Measurements from ENCODE around the gene CIRBP.
A peak's percentile ranks its signal among the peaks of the same experiment; 100 is the strongest.

CIRBP gene

DNA sequence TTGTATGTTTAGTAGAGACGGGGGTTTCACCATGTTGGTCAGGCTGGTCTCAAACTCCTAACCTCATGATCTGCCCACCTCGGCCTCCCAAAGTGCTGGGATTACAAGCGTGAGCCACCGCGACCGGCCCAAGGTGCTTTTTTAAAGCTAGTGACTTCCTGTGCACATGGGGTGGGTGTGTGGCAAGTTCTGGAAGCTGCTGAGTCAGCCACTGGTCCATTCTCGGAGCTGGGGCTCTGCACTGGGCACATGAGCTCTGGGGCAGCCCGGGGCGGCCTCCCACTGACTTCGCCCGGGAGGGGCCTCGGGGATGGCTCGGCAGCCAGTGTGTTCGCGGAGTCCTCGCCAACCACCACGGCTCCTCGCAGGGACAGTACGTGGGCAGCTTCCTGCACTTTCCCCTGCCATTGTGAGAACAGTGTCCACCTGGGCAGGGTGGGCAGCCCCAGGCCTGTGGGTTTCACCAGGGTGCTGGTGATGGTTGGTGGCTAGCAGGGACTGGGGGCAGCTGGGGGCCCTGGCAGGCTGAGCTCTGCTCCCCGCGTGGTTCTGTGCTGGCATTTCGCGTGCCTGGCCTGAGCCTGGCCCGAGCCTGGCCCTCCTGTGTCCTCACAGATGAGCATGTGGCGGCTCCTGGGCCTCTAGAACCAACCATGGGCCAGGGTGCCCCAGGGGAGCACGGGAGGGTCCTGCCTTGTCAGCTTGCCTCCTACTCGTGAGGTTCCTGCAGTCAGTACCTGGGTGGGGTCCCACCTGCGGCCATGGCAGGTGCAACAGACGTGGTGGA, 43.5 kb upstream of the CIRBP start:
- TF ChIP-seq TAF1 (IDR thresholded peaks at IDR 0.05; ENCODE audit: borderline replicate concordance, insufficient read depth, low read length) = no peak
- no peak for TF ChIP-seq SIN3A (IDR thresholded peaks at IDR 0.05; ENCODE audit: borderline replicate concordance, insufficient read depth, low read length)
- no peak for TF ChIP-seq FOXP2 (optimal IDR thresholded peaks at IDR 0.05; ENCODE audit: borderline replicate concordance, extremely low read depth, extremely low read length, insufficient read depth)
- TF ChIP-seq POLR2AphosphoS5 (IDR thresholded peaks at IDR 0.05; ENCODE audit: low read depth, low read length) = no peak
- TF ChIP-seq, protein P1, sequence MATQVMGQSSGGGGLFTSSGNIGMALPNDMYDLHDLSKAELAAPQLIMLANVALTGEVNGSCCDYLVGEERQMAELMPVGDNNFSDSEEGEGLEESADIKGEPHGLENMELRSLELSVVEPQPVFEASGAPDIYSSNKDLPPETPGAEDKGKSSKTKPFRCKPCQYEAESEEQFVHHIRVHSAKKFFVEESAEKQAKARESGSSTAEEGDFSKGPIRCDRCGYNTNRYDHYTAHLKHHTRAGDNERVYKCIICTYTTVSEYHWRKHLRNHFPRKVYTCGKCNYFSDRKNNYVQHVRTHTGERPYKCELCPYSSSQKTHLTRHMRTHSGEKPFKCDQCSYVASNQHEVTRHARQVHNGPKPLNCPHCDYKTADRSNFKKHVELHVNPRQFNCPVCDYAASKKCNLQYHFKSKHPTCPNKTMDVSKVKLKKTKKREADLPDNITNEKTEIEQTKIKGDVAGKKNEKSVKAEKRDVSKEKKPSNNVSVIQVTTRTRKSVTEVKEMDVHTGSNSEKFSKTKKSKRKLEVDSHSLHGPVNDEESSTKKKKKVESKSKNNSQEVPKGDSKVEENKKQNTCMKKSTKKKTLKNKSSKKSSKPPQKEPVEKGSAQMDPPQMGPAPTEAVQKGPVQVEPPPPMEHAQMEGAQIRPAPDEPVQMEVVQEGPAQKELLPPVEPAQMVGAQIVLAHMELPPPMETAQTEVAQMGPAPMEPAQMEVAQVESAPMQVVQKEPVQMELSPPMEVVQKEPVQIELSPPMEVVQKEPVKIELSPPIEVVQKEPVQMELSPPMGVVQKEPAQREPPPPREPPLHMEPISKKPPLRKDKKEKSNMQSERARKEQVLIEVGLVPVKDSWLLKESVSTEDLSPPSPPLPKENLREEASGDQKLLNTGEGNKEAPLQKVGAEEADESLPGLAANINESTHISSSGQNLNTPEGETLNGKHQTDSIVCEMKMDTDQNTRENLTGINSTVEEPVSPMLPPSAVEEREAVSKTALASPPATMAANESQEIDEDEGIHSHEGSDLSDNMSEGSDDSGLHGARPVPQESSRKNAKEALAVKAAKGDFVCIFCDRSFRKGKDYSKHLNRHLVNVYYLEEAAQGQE (IDR thresholded peaks at IDR 0.05; ENCODE audit: insufficient read depth in 1 of 2, low read depth in 2 of 2, low read length in 2 of 2) = no peak

DNA sequence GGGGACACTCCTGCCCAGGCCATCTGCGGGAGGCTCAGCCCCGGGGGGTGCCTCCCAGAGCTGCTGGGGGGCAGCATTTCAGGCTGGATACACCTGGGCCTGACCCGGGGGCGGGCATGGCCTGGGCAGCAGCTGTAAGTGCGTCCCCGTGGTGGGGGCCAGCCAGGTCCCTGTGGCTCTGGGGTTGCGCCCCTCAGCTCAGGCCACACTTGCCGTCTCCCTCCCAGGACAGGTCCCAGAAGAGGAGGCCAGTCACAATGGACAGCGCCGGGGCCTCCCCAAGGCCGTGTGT, 43.0 kb upstream of the CIRBP start:
- TF ChIP-seq POLR2AphosphoS5 (IDR thresholded peaks at IDR 0.05; ENCODE audit: low read depth, low read length) (no peak), SIN3A (IDR thresholded peaks at IDR 0.05; ENCODE audit: borderline replicate concordance, insufficient read depth, low read length) (no peak), FOXP2 (optimal IDR thresholded peaks at IDR 0.05; ENCODE audit: borderline replicate concordance, extremely low read depth, extremely low read length, insufficient read depth) (no peak), TAF1 (IDR thresholded peaks at IDR 0.05; ENCODE audit: borderline replicate concordance, insufficient read depth, low read length) (no peak)
- TF ChIP-seq, protein P1 (IDR thresholded peaks at IDR 0.05; ENCODE audit: insufficient read depth in 1 of 2, low read depth in 2 of 2, low read length in 2 of 2) = no peak

DNA sequence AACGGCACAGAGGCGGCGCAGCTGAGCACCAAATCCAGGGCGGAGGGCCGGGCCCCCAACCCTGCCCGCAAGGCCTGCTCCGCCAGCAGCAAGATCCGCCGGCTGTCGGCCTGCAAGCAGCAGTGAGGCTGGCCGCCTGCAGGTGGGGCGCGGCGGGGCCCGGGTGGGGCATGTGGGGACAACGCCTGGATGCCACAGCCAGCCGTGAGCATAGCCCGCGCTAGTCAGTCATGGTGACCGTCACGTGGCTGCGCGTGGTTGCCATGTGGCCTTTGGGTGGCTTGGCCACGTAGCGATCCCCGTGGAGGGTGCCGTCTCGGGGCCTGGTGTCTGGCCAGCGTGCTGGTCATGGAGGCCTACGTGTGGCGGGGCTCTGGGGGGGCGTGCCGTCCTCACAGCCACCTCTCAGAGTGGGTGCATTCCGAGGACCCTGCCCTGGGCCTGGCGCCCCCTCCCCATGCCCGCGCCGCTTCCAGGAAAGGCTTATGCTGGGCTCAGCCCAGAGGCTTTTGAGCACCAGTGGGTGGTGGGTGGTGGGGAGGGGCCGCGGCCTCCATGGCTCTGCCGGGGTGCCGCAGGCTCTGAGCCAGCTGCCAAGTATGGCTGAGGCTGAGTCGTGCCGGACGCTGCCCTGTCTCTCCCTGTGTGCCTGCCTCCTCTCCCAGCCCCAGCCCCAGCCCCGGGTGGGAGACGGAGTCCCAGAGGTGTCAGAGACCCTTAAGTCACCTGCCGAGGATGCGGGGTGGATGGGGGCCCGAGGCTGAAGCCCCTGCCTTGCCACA, 42.4 kb upstream of the CIRBP start:
- TF ChIP-seq POLR2AphosphoS5 (IDR thresholded peaks at IDR 0.05; ENCODE audit: low read depth, low read length) = peak; percentile 58
- TF ChIP-seq SIN3A (IDR thresholded peaks at IDR 0.05; ENCODE audit: borderline replicate concordance, insufficient read depth, low read length) = no peak

DNA sequence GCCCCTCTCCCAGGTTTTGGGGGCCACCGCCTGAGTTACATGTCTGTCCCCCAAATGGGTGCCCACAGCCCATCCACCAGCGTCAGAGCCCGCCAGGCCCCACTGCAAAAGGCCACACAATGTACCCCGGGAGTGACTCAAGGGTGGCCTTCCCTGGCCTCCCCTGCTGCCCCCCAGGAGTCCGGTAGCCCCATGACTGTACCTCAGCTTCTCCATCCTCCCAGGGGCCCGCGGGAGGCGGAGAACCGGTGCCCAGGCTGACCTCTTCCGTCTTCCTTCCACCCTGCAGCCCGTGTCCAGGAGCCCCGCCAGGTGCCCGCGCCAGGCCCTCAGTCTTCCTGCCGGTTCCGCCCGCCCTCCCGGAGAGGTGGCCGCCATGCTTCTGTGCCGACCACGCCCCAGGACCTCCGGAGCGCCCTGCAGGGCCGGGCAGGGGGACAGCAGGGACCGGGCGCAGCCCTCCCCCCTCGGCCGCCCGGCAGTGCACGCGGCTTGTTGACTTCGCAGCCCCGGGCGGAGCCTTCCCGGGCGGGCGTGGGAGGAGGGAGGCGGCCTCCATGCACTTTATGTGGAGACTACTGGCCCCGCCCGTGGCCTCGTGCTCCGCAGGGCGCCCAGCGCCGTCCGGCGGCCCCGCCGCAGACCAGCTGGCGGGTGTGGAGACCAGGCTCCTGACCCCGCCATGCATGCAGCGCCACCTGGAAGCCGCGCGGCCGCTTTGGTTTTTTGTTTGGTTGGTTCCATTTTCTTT, 41.7 kb upstream of the CIRBP start:
- TF ChIP-seq, protein P1 (IDR thresholded peaks at IDR 0.05; ENCODE audit: insufficient read depth in 1 of 2, low read depth in 2 of 2, low read length in 2 of 2) = no peak
- TF ChIP-seq FOXP2 (optimal IDR thresholded peaks at IDR 0.05; ENCODE audit: borderline replicate concordance, extremely low read depth, extremely low read length, insufficient read depth) = peak; percentile 95
- TF ChIP-seq SIN3A (IDR thresholded peaks at IDR 0.05; ENCODE audit: borderline replicate concordance, insufficient read depth, low read length) = no peak
- TF ChIP-seq TAF1 (IDR thresholded peaks at IDR 0.05; ENCODE audit: borderline replicate concordance, insufficient read depth, low read length) = no peak
- peak; percentile 49; the same call in 1 of the 2 replicates for TF ChIP-seq POLR2AphosphoS5 (IDR thresholded peaks at IDR 0.05; ENCODE audit: low read depth, low read length)

DNA sequence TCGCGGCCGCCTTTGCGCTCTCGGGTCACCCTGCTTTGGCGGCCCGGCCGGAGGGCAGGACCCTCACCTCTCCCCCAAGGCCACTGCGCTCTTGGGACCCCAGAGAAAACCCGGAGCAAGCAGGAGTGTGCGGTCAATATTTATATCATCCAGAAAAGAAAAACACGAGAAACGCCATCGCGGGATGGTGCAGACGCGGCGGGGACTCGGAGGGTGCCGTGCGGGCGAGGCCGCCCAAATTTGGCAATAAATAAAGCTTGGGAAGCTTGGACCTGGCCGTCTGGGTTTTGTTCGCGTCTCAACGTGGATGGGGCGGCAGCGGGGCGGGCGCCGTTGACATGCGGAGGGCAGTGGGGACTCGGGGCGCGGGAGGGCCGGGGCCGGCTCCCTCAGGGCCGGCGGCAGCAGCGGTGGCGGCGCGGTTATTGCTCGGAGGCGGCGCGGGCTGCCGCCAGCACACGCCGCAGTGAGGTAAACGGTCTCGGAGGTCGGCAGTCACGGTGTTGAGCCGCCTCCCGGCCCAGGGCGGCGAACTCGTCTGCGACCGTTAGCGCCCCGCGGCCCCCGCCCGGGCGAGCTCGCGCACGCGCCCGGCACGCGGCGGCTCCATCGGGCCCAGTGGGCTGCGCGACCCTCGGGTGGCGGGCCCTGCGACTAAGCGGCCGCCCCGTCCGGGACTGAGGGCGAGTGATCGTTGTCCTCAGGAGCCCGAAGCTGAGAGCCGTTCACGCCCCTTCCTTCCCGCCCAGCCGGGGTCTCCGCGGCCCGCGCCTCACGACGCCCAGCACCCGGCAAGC, 40.8 kb upstream of the CIRBP start:
- TF ChIP-seq, protein P1 (IDR thresholded peaks at IDR 0.05; ENCODE audit: insufficient read depth in 1 of 2, low read depth in 2 of 2, low read length in 2 of 2) = no peak
- TF ChIP-seq TAF1 (IDR thresholded peaks at IDR 0.05; ENCODE audit: borderline replicate concordance, insufficient read depth, low read length) (no peak), FOXP2 (optimal IDR thresholded peaks at IDR 0.05; ENCODE audit: borderline replicate concordance, extremely low read depth, extremely low read length, insufficient read depth) (no peak), POLR2AphosphoS5 (IDR thresholded peaks at IDR 0.05; ENCODE audit: low read depth, low read length) (no peak; the same call in 1 of the 2 replicates), SIN3A (IDR thresholded peaks at IDR 0.05; ENCODE audit: borderline replicate concordance, insufficient read depth, low read length) (no peak)

Measured in PFSK-1 (cell line).